ENCODE results near the gene C2CD2. TPM values are rescaled to one million over a fixed set of nuclear protein-coding genes. Genes with fewer than 3 reads are reported as not detected.
"Not testable (repeated sequence)": the region's sequence is repeated elsewhere in the genome, so short reads cannot be mapped to it uniquely, and the experiment has no call there.

Gene C2CD2
- total and polyA plus RNA-seq, 2 experiments from 2014 or later: 6.4 to 13.9 TPM

GRCh38 chr21:41952568-41953248, 1.1 kb downstream of the C2CD2 start:
- Histone ChIP-seq H3K36me3 (replicated peaks; ENCODE audit: insufficient read depth, low read depth) (no peaks in the 10 kb centered on the region), H3K9me2 (replicated peaks; ENCODE audit: insufficient read depth) (no peaks in the 10 kb centered on the region), H3K9me3 (ENCODE audit: low read depth) (no peaks in the 10 kb centered on the region), H3K4me1 (ENCODE audit: insufficient read depth) (peaks cover 14% of the 10 kb centered on the region), H3K4me3 (peak overlapping the region; percentile 61), H2AFZ (peak overlapping the region; percentile 63), H3K27me3 (no peaks in the 10 kb centered on the region), H3K27ac (no peak overlapping the region), H3K4me2 (peak overlapping the region; percentile 92), H4K20me1 (ENCODE audit: insufficient read depth, poor library complexity, severe bottlenecking) (peaks cover 2% of the 10 kb centered on the region), H3K79me2 (peaks cover 13% of the 10 kb centered on the region)
- 56% methylated on average over 28 of the region's 30 CpGs for WGBS (ENCODE audit: low lambda C conversion rate, missing lambda C conversion rate)
- DNase-seq (ENCODE audit: low spot score): no peak
- TF ChIP-seq EZH2 (IDR thresholded peaks at IDR 0.05; ENCODE audit: borderline replicate concordance) (no peak), EZH2phosphoT487 (IDR thresholded peaks at IDR 0.05; ENCODE audit: low read depth, severe bottlenecking, unreplicated experiment) (no peak), CTCF (IDR thresholded peaks at IDR 0.05; ENCODE audit: poor library complexity) (no peak)

GRCh38 chr21:41951876-41952567, 1.8 kb downstream of the C2CD2 start:
- no peaks in the 10 kb centered on the region for H3K9me3 ChIP-seq (ENCODE audit: low read depth)

GRCh38 chr21:41950941-41951351, 2.9 kb downstream of the C2CD2 start:
- no peaks in the 10 kb centered on the region for H3K27me3 ChIP-seq
- H3K4me3 ChIP-seq: no peak overlapping the region
- no peaks in the 10 kb centered on the region for H3K9me2 ChIP-seq (replicated peaks; ENCODE audit: insufficient read depth)
- H3K4me1 ChIP-seq (ENCODE audit: insufficient read depth): peaks cover 7% of the 10 kb centered on the region
- H2AFZ ChIP-seq: no peak overlapping the region
- DNase-seq (ENCODE audit: low spot score): no peak
- H3K4me2 ChIP-seq: no peak overlapping the region
- WGBS (ENCODE audit: low lambda C conversion rate, missing lambda C conversion rate): 39% methylated on average over 14 of the region's 14 CpGs
- peaks cover 13% of the 10 kb centered on the region for H3K79me2 ChIP-seq
- no peak overlapping the region for H3K27ac ChIP-seq
- no peak for TF ChIP-seq EZH2phosphoT487 (IDR thresholded peaks at IDR 0.05; ENCODE audit: low read depth, severe bottlenecking, unreplicated experiment)
- no peak for TF ChIP-seq CTCF (IDR thresholded peaks at IDR 0.05; ENCODE audit: poor library complexity)
- no peak for TF ChIP-seq EZH2 (IDR thresholded peaks at IDR 0.05; ENCODE audit: borderline replicate concordance)
- H4K20me1 ChIP-seq (ENCODE audit: insufficient read depth, poor library complexity, severe bottlenecking): peaks cover 2% of the 10 kb centered on the region
- H3K9me3 ChIP-seq (ENCODE audit: low read depth): no peaks in the 10 kb centered on the region
- no peaks in the 10 kb centered on the region for H3K36me3 ChIP-seq (replicated peaks; ENCODE audit: insufficient read depth, low read depth)

More at GRCh38 chr21:41951876-41952567, 1.8 kb downstream of the C2CD2 start:
- Histone ChIP-seq H3K4me1 (ENCODE audit: insufficient read depth) (peaks cover 10% of the 10 kb centered on the region), H3K27me3 (no peaks in the 10 kb centered on the region), H4K20me1 (ENCODE audit: insufficient read depth, poor library complexity, severe bottlenecking) (peaks cover 2% of the 10 kb centered on the region), H3K4me2 (peak overlapping the region; percentile 92), H2AFZ (no peak overlapping the region), H3K4me3 (no peak overlapping the region), H3K27ac (no peak overlapping the region), H3K36me3 (replicated peaks; ENCODE audit: insufficient read depth, low read depth) (no peaks in the 10 kb centered on the region), H3K79me2 (peaks cover 13% of the 10 kb centered on the region), H3K9me2 (replicated peaks; ENCODE audit: insufficient read depth) (no peaks in the 10 kb centered on the region)
- no peak for DNase-seq (ENCODE audit: low spot score)
- no peak for TF ChIP-seq EZH2phosphoT487 (IDR thresholded peaks at IDR 0.05; ENCODE audit: low read depth, severe bottlenecking, unreplicated experiment)
- TF ChIP-seq EZH2 (IDR thresholded peaks at IDR 0.05; ENCODE audit: borderline replicate concordance): no peak
- no peak for TF ChIP-seq CTCF (IDR thresholded peaks at IDR 0.05; ENCODE audit: poor library complexity)
- WGBS (ENCODE audit: low lambda C conversion rate, missing lambda C conversion rate): 96% methylated on average over 5 of the region's 5 CpGs

GRCh38 chr21:41949631-41950030, 4.2 kb downstream of the C2CD2 start:
- WGBS (ENCODE audit: low lambda C conversion rate, missing lambda C conversion rate): 96% methylated on average over 3 of the region's 3 CpGs
- H2AFZ ChIP-seq; H3K4me3 ChIP-seq; H3K4me1 ChIP-seq (ENCODE audit: insufficient read depth); H3K27me3 ChIP-seq; DNase-seq (ENCODE audit: low spot score); H4K20me1 ChIP-seq (ENCODE audit: insufficient read depth, poor library complexity, severe bottlenecking); H3K9me3 ChIP-seq (ENCODE audit: low read depth); H3K9me2 ChIP-seq (replicated peaks; ENCODE audit: insufficient read depth); H3K27ac ChIP-seq; H3K4me2 ChIP-seq; H3K36me3 ChIP-seq (replicated peaks; ENCODE audit: insufficient read depth, low read depth): not testable (repeated sequence)
- H3K79me2 ChIP-seq: peaks cover 18% of the 10 kb centered on the region
